Dermis blood vessel endothelial cell (primary cell): ENCODE data around the gene PDZD2. TPM values are rescaled to one million over a fixed set of nuclear protein-coding genes. Genes with fewer than 3 reads are reported as not detected.
"Not testable (repeated sequence)": the region's sequence is repeated elsewhere in the genome, so short reads cannot be mapped to it uniquely, and the experiment has no call there.

ENCODE experiments used
- DNase-seq: peaks from one replicate; pipeline ENCODE4 v3.0.0; 2010
- total RNA-seq: library from RNA; depleted of rRNA; stranded (reverse); fragments of >200 nt; gene quantifications from 2 replicates; pipeline ENCODE4 v1.2.3, GENCODE V29; 2014

Gene PDZD2
- total RNA-seq, 1 donor from 2014 or later = 6.6 TPM

GRCh38 chr5:31738199-31738598, 99.3 kb downstream of the PDZD2 start:
- DNase-seq = no peak

- DNase-seq = no peak
Observed at GRCh38 chr5:31741496-31741895, 102.6 kb downstream of the PDZD2 start.

- no peak for DNase-seq
Observed at GRCh38 chr5:31743678-31744077, 104.7 kb downstream of the PDZD2 start.

- no peak for DNase-seq
Observed at GRCh38 chr5:31748458-31749172, 109.7 kb downstream of the PDZD2 start.

- no peak for DNase-seq
Observed at GRCh38 chr5:31750215-31750614, 111.3 kb downstream of the PDZD2 start.

- DNase-seq = no peak
Observed at GRCh38 chr5:31751610-31752009, 112.7 kb downstream of the PDZD2 start.

GRCh38 chr5:31753700-31754357, 114.9 kb downstream of the PDZD2 start:
- DNase-seq = no peak

GRCh38 chr5:31754358-31754704, 115.4 kb downstream of the PDZD2 start:
- DNase-seq = no peak

GRCh38 chr5:31754741-31755675, 116.1 kb downstream of the PDZD2 start:
- no peak for DNase-seq

GRCh38 chr5:31755676-31756230, 116.8 kb downstream of the PDZD2 start:
- DNase-seq = no peak

GRCh38 chr5:31757806-31758205, 118.9 kb downstream of the PDZD2 start:
- no peak for DNase-seq

GRCh38 chr5:31758803-31759425, 120.0 kb downstream of the PDZD2 start:
- DNase-seq = no peak

GRCh38 chr5:31759925-31760324, 121.0 kb downstream of the PDZD2 start:
- DNase-seq = no peak

GRCh38 chr5:31761877-31762276, 122.9 kb downstream of the PDZD2 start:
- no peak for DNase-seq

- no peak for DNase-seq
Observed at GRCh38 chr5:31763424-31763823, 124.5 kb downstream of the PDZD2 start.

- DNase-seq = not testable (repeated sequence)
Observed at GRCh38 chr5:31764687-31765086, 125.8 kb downstream of the PDZD2 start.

GRCh38 chr5:31767335-31768031, 128.6 kb downstream of the PDZD2 start:
- DNase-seq = no peak

GRCh38 chr5:31768046-31768445, 129.1 kb downstream of the PDZD2 start:
- DNase-seq = no peak

GRCh38 chr5:31768784-31769183, 129.9 kb downstream of the PDZD2 start:
- no peak for DNase-seq

GRCh38 chr5:31769530-31769929, 130.6 kb downstream of the PDZD2 start:
- no peak for DNase-seq

GRCh38 chr5:31770132-31770720, 131.3 kb downstream of the PDZD2 start:
- DNase-seq = no peak

GRCh38 chr5:31770998-31771397, 132.1 kb downstream of the PDZD2 start:
- DNase-seq = no peak
